ENCODE data around the gene IFI6. TPM values are rescaled to one million over a fixed set of nuclear protein-coding genes. Genes with fewer than 3 reads are reported as not detected.

IFI6 gene
- total and polyA plus RNA-seq, 2 of the 4 experiments (the other 2 are of a cell fraction): 7.3 to 16.8 TPM

- Histone ChIP-seq H3K4me1 (ENCODE audit: control insufficient read depth, insufficient read depth, low read length) (no peaks in the 10 kb centered on the region), H3K9me1 (ENCODE audit: insufficient read depth, low read length) (no peaks in the 10 kb centered on the region; the same call in 1 of the 2 replicates), H3K23ac (ENCODE audit: low read depth, low read length) (no peak overlapping the region), H3K18ac (ENCODE audit: low read depth, low read length) (no peak overlapping the region), H3K56ac (ENCODE audit: extremely low read depth, insufficient read depth, low read length) (no peak overlapping the region), H2AK9ac (replicated peaks; ENCODE audit: low read depth, low read length, poor library complexity) (no peak overlapping the region), H2AK5ac (ENCODE audit: low read depth, low read length) (no peak overlapping the region), H2BK5ac (ENCODE audit: low read depth, low read length, poor library complexity, severe bottlenecking) (no peak overlapping the region), H3K27me3 (ENCODE audit: control insufficient read depth, insufficient read depth, low read length) (peaks cover 8% of the 10 kb centered on the region; the same call in 1 of the 2 replicates), H3K4me3 (ENCODE audit: insufficient read depth, low read depth, low read length) (no peak overlapping the region), H3K9ac (ENCODE audit: low read depth, low read length) (no peak overlapping the region), H3K27ac (ENCODE audit: insufficient read depth, low read length) (no peak overlapping the region), H3K9me3 (ENCODE audit: control insufficient read depth, insufficient read depth, low read length) (no peaks in the 10 kb centered on the region), H3K4me2 (ENCODE audit: low read depth, low read length) (no peak overlapping the region), H2BK15ac (ENCODE audit: low read depth, low read length) (no peak overlapping the region), H4K5ac (ENCODE audit: low read depth, low read length) (no peak overlapping the region), H3K14ac (replicated peaks; ENCODE audit: low read depth, low read length) (no peak overlapping the region), H2BK120ac (ENCODE audit: low read depth, low read length) (no peak overlapping the region), H3K36me3 (ENCODE audit: control insufficient read depth, insufficient read depth, low read length) (no peaks in the 10 kb centered on the region), H2AFZ (replicated peaks; ENCODE audit: low read length, poor library complexity) (peak overlapping the region; percentile 67), H3K4ac (ENCODE audit: low read depth, low read length) (no peak overlapping the region), H4K91ac (ENCODE audit: insufficient read depth, low read depth, low read length) (no peak overlapping the region), H2BK20ac (ENCODE audit: low read depth, low read length) (no peak overlapping the region), H4K20me1 (ENCODE audit: insufficient read depth, low read length) (no peaks in the 10 kb centered on the region), H4K8ac (ENCODE audit: low read depth in 2 of 2, low read length in 2 of 2) (no peak overlapping the region), H3K79me1 (ENCODE audit: low read depth in 1 of 2, low read length in 2 of 2) (no peaks in the 10 kb centered on the region)
- no TSS peak for BruUV-seq (replicated peaks)
- intact Hi-C loops (cut with micrococcal nuclease): loop anchor here (1.0 kb wide), 1 partner anchor 19 kb away; no protein-coding TSS in a partner anchor
- DNase-seq (no peak), ATAC-seq (ENCODE audit: low read depth) (no peak)
- ChIA-PET POLR2A (ENCODE audit: unreplicated experiment) (no interaction called here), CTCF (no interaction called here)
- no peak for TF ChIP-seq RAD21 (IDR thresholded peaks at IDR 0.05; ENCODE audit: low read length)
- TF ChIP-seq SMC3 (IDR thresholded peaks at IDR 0.05; ENCODE audit: low read depth, low read length): no peak
- no peak for TF ChIP-seq BHLHE40 (IDR thresholded peaks at IDR 0.05; ENCODE audit: low read depth, low read length)
- no peak for TF ChIP-seq MAZ (IDR thresholded peaks at IDR 0.05; ENCODE audit: borderline replicate concordance, low read depth, low read length)
- no peak for TF ChIP-seq CHD1 (IDR thresholded peaks at IDR 0.05; ENCODE audit: low read depth, low read length)
- TF ChIP-seq, protein P1, sequence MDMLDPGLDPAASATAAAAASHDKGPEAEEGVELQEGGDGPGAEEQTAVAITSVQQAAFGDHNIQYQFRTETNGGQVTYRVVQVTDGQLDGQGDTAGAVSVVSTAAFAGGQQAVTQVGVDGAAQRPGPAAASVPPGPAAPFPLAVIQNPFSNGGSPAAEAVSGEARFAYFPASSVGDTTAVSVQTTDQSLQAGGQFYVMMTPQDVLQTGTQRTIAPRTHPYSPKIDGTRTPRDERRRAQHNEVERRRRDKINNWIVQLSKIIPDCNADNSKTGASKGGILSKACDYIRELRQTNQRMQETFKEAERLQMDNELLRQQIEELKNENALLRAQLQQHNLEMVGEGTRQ (IDR thresholded peaks at IDR 0.05; ENCODE audit: low read depth, low read length): no peak
- no peak for TF ChIP-seq RCOR1 (IDR thresholded peaks at IDR 0.05; ENCODE audit: insufficient replicate concordance, low read length)
- no peak for TF ChIP-seq FOS (IDR thresholded peaks at IDR 0.05; ENCODE audit: low read depth, low read length)
- TF ChIP-seq, protein P2, sequence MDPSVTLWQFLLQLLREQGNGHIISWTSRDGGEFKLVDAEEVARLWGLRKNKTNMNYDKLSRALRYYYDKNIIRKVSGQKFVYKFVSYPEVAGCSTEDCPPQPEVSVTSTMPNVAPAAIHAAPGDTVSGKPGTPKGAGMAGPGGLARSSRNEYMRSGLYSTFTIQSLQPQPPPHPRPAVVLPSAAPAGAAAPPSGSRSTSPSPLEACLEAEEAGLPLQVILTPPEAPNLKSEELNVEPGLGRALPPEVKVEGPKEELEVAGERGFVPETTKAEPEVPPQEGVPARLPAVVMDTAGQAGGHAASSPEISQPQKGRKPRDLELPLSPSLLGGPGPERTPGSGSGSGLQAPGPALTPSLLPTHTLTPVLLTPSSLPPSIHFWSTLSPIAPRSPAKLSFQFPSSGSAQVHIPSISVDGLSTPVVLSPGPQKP (IDR thresholded peaks at IDR 0.05; ENCODE audit: borderline replicate concordance, low read depth, low read length): no peak
- no peak for TF ChIP-seq MAFK (IDR thresholded peaks at IDR 0.05; ENCODE audit: low read depth, low read length)
- TF ChIP-seq POLR2A (IDR thresholded peaks at IDR 0.05; ENCODE audit: low read depth, low read length): no peak
- dilution Hi-C loops (cut with HindIII; ENCODE audit: low sequenced_read_pairs, unreplicated experiment): no loop called here
- in situ Hi-C loops (cut with MboI; ENCODE audit: low sequenced_read_pairs): no loop called here
- WGBS, 2 experiments (ENCODE audit: extremely low coverage in 2 of 2, insufficient read length in 1 of 2): no CpG with 5 or more reads among the region's 5 CpGs
These were observed 27.5 kb downstream of the IFI6 start for GRCh38 chr1:27644369-27645070.
